HG02840 (cell line): ENCODE data around the gene NAALADL1.
A peak's percentile ranks its signal among the peaks of the same experiment; 100 is the strongest.

Experiments used
- ATAC-seq: cut with Tn5 transposase; IDR thresholded peaks from one replicate; pipeline ENCODE4 v1.9.1; 2021; ENCODE audit warnings: mild to moderate bottlenecking, moderate library complexity, moderate number of reproducible peaks; ENCODE audit not compliant: unreplicated experiment, low FRiP score

Gene NAALADL1, protein sequence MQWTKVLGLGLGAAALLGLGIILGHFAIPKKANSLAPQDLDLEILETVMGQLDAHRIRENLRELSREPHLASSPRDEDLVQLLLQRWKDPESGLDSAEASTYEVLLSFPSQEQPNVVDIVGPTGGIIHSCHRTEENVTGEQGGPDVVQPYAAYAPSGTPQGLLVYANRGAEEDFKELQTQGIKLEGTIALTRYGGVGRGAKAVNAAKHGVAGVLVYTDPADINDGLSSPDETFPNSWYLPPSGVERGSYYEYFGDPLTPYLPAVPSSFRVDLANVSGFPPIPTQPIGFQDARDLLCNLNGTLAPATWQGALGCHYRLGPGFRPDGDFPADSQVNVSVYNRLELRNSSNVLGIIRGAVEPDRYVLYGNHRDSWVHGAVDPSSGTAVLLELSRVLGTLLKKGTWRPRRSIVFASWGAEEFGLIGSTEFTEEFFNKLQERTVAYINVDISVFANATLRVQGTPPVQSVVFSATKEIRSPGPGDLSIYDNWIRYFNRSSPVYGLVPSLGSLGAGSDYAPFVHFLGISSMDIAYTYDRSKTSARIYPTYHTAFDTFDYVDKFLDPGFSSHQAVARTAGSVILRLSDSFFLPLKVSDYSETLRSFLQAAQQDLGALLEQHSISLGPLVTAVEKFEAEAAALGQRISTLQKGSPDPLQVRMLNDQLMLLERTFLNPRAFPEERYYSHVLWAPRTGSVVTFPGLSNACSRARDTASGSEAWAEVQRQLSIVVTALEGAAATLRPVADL

DNA sequence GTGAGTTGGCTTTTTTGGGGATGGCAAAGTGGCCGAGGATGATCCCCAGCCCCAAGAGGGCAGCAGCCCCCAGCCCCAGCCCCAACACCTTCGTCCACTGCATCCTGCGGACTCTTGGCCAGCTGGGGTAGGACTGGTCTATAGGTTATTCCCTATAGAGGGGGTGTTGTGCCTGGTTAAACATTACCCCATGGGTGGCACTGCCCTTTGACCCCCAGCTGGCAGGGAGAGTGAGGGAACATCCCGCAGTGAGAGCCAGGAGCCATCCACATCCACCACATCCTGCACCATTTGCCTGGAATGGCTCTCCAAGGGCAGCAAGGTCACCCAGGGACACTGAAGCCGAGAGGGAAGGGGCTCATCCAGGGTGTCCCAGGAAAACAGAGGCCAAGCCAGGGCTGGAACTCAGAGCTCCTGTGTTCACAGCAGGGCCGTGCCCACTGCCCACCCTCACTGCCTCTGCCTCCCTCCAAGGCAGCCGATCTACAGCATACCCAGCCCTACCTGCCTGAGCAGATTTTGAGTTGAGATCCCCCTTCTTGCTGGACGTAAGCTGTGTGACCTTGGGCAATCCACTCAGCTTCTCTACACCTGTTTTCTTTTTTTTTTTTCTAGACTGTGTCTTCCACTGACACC is at the start of gene NAALADL1:
Gene NAALADL1 (minus strand): TSS at position 135 of the 636 bp plus-strand sequence. CDS start 32 bp downstream, at position 103.
- ATAC-seq = no peak

DNA sequence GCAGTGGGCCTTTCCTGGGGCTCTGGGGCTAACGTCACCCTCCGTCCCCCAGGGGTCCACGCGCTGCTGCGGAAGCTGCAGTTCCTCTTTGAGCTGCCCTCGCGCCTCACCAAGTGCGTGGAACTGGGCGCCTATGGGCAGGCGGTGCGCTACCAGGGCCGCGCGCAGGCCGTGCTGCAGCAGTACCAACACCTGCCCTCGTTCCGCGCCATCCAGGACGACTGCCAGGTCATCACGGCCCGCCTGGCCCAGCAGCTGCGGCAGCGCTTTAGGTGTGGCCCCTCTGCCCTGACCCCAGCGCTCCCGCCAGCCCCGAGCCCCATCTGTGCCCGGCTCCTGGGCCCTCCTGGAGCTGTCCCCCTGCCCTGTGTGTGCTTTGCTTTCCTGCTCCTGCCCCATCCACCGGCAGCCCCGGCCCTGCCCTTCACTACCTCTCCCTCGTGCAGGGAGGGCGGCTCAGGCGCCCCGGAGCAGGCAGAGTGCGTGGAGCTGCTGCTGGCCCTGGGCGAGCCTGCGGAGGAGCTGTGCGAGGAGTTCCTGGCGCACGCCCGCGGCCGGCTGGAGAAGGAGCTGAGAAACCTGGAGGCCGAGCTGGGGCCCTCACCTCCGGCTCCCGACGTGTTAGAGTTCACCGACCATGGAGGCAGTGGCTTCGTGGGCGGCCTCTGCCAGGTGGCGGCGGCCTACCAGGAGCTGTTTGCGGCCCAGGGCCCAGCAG is 49.6 kb upstream of the NAALADL1 start:
- ATAC-seq = no peak

DNA sequence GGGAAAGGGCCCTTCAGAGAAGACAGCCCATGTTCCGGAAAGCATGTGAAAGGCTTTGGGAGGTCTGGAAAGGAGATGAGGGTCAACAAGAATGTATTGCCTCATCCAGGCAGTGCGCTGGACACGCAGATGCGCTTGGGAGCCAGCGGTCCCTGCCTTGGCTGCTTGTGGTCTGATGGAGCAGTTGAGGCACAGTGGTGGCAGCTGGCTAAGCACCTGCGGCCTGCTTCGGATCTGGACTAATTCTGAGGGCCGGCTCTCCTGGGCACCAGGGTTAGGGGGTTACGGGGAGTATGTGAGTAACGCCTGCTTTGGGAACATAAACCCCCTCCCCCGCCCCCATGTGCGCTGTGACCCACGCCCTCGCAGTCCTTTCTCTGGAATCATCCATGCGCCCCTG is 48.7 kb upstream of the NAALADL1 start:
- ATAC-seq = no peak

DNA sequence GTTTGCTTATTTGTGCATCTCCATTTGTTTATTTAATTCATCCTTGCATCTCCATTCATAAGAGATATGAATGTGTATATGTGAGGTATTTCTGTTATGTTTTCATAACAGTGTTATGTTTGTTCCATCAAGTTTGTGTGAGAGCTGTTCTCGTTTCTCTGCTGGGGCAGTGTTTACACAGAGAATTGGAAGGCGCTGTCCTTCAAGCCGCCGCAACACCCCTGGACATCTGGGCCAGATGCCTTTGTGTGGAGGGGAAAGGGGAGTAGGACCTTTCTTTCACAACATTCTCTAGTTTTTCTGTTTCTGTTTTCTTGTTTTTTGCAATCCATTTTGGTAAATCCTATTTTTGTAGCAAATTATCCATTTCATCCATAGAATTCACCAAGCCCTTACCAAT is 46.3 kb upstream of the NAALADL1 start:
- ATAC-seq = no peak

DNA sequence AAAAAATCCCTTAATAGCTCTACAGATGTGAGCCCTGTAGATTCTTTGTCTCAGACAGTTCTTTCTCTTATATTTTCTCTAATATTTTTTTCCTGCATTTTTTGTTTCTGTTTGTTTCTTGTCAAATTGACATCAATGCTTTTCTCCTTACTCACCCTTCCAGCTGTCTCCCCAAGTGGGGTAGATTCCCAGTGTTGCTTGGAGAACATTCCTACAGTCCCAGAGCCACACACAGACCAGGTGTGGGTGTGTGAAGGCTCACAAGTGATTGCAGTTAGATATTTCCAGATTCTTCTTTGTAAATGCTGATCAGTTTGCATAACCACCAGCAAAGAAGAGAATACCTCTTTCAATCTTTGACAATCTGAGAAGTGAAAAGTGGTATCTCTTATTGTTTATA is 45.1 kb upstream of the NAALADL1 start:
- no peak for ATAC-seq

DNA sequence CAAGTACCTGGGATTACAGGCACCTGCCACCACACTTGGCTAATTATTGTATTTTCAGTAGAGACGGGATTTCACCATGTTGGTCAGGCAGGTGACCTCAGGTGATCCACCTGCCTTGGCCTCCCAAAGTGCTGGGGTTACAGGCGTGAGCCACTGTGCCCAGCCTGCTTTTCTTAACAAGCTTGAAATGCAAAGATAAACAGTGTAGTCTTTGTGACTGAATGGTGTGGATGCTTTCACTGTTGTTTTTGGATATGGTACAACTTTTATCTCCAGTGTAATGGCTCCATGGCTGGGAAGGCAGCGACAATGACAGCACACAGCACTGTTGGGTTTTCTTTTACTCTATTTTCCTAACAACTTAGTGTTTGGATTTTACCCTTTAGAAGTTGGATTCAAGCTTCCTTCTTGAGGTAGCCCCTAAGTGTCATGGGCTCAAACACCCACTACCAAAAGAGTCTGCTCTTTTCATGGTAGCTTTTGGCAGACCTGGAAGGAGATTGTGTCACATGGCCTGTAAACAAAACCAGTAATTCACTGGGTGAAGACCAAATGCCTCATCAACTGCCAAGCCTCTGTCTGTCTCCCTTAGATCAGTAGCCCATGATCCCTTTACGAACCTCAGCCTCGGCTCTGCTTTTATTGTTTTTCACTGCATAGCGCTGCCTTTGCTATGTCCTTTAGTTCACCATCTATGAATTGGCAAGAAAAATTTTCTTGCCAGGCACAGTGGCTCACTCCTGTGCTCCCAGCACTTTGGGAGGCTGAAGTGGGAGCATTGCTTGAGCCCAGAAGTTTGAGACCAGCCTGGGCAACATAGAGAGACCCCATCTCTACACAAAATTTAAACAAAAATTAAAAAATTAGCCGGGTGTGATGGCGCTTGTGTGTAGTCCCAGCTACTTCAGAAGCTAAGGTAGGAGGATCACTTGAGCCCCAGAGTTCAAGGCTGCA is 44.1 kb upstream of the NAALADL1 start:
- ATAC-seq = no peak

DNA sequence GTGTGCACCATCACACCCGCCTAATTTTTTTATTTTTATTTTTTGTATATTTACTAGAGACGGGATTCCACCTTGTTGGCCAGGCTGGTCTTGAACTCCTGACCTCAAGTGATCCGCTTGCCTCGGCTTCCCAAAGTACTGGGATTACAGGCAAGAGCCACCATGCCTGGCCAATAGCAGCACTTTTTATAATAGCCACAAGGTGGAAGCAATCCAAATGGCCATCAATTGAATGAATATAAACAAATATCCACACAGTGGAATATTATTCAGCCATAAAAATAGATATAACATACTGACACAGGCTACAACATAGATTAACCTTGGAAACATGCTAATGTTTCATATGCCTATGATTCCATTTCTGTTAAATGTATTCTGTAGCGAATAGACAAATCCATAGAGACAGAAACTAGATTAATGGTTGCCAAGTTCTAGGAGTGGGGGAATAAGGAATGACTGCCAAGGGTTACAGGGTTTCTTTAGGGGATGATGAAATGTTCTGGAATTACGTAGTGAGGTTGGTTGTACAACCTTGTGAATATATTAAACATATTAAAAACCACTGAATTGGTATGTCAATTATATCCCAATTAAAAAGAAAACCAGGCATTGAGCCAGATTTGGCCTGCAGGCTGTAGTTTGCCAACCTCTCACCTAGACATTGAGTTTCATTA is 42.5 kb upstream of the NAALADL1 start:
- no peak for ATAC-seq

DNA sequence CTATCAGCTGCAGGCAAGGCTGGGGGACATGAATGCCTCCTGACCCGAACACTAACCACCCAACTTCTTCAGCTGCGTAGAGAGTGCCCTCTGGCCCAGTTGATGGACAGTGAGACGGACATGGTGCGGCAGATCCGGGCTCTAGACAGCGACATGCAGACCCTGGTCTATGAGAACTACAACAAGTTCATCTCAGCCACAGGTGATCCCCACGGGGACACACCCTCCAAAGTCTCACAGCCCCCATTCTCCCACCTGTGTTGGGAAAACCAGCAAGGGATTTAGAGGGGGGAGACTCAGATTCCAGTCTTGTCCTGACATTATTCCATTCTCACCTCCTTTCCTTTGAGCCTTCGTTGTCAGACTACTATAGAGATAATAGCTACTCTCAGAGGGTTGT is 38.6 kb upstream of the NAALADL1 start:
- no peak for ATAC-seq

DNA sequence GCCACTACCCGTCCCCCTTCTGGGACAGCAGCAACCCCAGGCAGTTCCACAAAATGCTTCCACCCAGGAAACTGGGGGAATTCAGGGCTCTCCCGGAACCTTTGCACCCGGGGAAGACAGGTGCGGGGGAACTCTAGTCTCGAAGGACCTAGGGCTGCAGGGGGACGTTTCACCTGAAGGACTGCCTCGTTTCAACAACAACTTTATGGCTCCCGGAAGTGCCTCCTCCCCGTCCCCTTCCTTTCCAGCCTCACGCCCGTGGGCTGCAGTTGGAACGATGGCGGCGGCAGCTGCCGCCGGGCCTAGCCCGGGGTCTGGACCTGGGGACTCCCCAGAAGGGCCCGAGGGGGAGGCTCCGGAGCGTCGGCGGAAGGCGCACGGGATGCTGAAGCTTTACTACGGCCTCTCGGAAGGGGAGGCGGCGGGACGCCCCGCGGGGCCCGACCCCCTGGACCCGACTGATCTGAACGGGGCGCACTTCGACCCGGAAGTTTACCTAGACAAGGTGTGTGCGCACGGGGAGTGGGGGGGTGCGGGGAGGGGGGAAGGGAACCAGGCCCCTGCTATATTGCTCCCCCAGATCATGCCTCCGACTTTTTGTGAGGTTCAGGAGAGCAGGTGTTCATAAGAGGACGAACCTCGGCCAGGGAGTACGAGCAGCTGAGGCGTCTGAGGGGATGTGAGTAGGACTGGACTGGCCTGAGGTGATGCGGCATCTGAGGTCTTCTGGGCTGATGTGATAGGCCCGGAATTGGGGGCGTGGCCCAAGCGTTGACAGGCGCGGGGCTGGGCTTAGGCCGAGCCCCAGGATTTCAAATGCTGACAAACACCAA is 37.8 kb upstream of the NAALADL1 start, which contains the start of gene VPS51:
Gene VPS51 (plus strand): TSS at position 241 of the 833 bp plus-strand sequence. CDS start 37 bp downstream, at position 278.
- ATAC-seq = peak; percentile 75

DNA sequence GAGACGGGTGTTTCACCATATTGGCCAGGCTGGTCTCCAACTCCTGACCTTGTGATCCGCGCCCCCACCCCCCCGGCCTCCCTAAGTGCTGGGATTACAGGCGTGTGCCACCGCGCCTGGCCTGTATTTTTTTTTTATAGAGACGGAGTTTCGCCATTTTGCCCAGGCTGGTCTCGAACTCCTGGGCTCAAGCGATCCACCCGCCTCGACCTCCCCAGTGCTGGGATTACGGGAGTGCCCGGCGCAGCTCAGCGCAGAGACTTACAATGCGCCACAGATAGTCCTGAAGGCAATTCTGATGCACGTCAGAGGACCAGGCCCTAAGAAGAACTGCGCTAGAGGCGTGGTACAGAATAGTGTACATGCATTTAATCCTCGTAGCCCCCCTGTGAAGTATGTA is 37.1 kb upstream of the NAALADL1 start:
- ATAC-seq = no peak

DNA sequence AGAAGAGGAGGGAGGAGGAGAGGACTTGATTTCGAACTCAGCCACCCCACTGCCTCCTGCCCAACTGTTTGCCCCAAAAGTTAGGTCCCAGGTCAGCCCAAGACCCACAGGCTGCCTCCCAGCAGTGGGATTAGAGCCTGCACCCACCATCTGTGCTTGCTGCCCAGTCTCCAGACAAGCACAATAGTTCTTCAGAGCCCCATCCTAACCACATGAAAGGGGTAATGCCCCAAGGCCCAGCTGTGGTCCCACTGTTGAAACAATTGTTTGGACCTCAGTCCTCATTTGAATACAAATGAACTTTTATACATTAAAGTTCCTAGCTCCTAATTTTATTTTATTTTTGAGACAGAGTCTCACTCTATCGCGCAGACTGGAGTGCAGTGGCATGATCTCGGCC is 32.3 kb upstream of the NAALADL1 start:
- ATAC-seq = no peak

DNA sequence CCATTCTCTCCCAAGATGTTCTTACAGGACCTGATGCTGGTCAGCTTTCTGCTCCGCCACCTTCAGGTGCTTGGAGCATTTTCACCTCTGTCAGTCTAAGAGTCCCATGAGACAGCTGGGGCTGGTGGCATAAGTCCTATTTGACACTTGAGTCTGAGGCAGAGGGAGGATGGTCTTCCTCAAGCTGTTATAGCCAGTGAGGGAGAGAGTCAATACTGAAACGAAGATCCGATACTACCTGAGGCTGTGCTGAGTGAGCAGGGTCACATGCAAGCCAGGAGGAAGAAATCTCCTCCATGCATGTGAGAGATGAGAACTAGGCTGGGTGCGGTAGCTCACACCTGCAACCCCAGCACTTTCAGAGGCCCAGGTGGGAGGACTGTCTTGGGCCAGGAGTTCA is 31.3 kb upstream of the NAALADL1 start:
- no peak for ATAC-seq

DNA sequence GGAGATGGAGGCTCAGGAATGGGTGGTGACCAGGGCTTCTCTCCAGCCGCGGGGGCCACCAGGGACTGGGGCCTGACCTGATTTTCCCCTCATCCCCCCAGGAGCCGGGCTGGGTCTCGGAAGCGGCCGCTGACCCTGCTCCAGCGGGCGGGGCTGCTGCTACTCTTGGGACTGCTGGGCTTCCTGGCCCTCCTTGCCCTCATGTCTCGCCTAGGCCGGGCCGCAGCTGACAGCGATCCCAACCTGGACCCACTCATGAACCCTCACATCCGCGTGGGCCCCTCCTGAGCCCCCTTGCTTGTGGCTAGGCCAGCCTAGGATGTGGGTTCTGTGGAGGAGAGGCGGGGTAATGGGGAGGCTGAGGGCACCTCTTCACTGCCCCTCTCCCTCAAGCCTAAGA is 29.5 kb upstream of the NAALADL1 start:
- no peak for ATAC-seq

DNA sequence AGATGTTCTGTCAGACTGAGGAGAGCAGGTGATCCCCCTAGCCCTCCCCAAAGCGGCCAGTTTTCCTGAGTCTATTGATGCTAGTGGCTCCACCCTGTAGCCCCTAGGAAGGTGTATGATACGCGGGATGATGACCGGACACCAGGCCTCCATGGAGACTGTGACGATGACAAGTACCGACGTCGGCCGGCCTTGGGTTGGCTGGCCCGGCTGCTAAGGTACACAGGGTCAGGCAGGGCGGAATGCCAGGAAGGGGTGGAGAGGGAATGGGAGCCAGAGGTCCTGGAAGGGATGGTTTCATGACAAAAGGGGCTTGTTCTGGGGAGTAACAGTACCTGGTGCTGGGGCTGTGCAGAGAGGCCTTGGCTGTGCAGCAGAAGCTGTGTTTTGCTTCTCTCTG is 28.9 kb upstream of the NAALADL1 start:
- no peak for ATAC-seq

DNA sequence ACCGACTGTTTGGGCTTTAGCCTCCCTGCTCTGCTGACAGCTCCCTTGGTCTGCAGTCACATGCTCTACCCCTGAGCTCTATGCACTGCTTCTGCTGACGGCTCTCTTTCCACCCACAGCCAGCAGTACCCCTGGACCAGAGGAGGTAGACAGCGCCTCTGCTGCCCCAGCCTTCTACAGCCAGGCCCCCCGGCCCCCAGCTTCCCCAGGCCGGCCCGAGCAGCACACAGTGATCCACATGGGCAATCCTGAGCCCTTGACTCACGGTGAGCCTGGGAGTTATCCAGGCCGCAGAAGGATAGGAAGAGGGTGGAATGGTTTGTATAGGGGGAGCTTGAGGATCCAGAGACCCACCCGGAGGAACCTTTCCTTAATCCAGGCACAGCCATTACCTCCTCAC is 28.5 kb upstream of the NAALADL1 start:
- ATAC-seq = no peak

DNA sequence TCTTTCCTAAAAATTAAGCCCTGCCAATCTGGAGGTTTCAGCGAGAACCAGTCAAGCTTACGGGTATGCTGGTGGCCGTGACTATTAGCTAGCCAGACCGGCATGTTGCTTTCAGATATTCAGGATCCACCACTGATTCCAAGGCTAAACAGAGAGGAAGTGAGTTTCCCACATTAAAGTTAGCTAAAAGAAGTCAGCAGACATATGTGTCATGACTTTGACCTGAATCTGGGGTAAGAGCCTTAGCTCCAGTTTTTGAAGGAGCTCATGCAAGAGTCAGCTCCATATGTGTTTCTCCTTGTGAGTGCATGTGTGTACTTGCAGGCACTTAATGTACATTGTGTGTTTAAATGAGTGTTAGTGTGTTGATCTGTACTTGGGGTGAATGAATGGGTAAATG is 27.1 kb upstream of the NAALADL1 start:
- no peak for ATAC-seq

DNA sequence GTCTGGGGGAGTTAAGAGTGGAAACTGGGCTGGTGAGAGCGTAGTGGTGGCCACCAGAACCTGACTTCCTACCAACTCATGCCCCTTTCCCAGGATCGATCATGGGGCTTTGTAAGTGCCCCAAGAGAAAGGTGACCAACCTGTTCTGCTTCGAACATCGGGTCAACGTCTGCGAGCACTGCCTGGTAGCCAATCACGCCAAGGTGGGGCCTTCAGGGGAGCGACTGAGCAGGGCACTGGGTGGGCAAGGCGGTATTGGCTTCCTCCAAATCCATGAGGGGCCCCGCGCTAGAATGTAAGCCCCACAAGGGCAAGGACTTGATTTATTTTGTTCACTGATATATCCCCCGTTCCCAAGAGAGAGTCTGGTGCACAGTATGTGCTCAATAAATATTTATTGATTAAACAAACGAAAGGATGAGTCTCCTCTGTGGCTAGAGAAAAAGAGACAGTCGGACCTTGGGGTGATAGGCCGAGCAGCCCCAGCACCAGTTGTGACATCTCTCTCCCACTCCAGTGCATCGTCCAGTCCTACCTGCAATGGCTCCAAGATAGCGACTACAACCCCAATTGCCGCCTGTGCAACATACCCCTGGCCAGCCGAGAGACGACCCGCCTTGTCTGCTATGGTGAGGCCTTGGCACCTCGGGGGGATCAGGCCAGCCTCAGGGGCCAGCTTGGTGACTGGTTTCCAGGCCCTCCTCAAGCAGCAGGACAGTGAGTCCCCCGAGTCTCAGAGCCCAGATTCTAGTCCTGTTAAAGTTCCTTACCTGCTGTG is 26.4 kb upstream of the NAALADL1 start:
- ATAC-seq = no peak
